Type B pancreatic cell (in vitro differentiated cells): ENCODE data around the gene ZFYVE9. TPM values are rescaled to one million over a fixed set of nuclear protein-coding genes. Genes with fewer than 3 reads are reported as not detected.

ENCODE experiments used
- DNase-seq: peaks from one replicate; pipeline ENCODE4 v3.0.0; 2021; ENCODE audit warnings: mixed read lengths; ENCODE audit not compliant: unreplicated experiment; ENCODE audit errors: extremely low spot score
- H3K27ac Mint-ChIP-seq: 2 replicates; pipeline ENCODE4 v1.8.0; 2021; ENCODE audit warnings: mild to moderate bottlenecking, mixed read lengths
- H3K27me3 Mint-ChIP-seq: 2 replicates; pipeline ENCODE4 v1.8.0; 2021; ENCODE audit warnings: mixed read lengths
- H3K36me3 Mint-ChIP-seq: 2 replicates; pipeline ENCODE4 v1.8.0; 2021; ENCODE audit warnings: mixed read lengths
- H3K4me1 Mint-ChIP-seq: one replicate; pipeline ENCODE4 v1.8.0; 2021; ENCODE audit warnings: mixed read lengths; ENCODE audit not compliant: unreplicated experiment
- H3K4me3 Mint-ChIP-seq: 2 replicates; pipeline ENCODE4 v1.8.0; 2021; ENCODE audit warnings: mild to moderate bottlenecking, mixed read lengths
- H3K9me3 Mint-ChIP-seq: 2 replicates; pipeline ENCODE4 v1.8.0; 2021; ENCODE audit warnings: mixed read lengths
- total RNA-seq: library from RNA; stranded (reverse); gene quantifications from 2 replicates; pipeline ENCODE4 v1.2.1, GENCODE V29; 2021; ENCODE audit warnings: low replicate concordance
- TF ChIP-seq, protein P1 (sequence below): fragments of 200-600 bp; sonication (generic); conservative IDR thresholded peaks from 2 replicates; pipeline ENCODE4 v1.5.0; 2021; ENCODE audit warnings: antibody characterized with exemption, mild to moderate bottlenecking

Gene ZFYVE9
- total RNA-seq, 1 donor from 2014 or later: 30.6 TPM

DNA sequence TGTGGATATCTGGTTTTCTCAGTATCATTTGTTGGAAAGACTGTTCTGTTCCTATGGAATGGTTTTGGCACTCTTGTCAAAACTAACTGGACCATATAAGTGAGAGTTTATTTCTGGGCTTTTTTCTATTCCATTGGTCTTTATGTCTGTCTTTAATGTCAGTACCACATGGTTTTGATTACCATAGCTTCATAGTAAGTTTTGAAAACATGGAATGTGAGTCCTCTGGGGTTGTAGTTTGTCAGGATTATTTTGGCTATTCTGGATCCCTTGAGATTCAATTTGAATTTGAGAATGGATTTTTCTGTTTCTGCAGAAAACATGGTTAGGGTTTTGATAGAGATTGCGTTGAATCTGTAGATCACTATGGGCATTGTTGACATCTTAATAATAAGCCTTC is 107.9 kb downstream of the ZFYVE9 start:
- no peaks in the 10 kb centered on the region for H3K4me1 Mint-ChIP-seq
- no peak overlapping the region for H3K4me3 Mint-ChIP-seq
- H3K27me3 Mint-ChIP-seq: no peaks in the 10 kb centered on the region
- H3K27ac Mint-ChIP-seq: no peak overlapping the region
- DNase-seq: no peak
- H3K36me3 Mint-ChIP-seq: peaks cover 21% of the 10 kb centered on the region
- H3K9me3 Mint-ChIP-seq: peaks cover 14% of the 10 kb centered on the region
- TF ChIP-seq, protein P1, sequence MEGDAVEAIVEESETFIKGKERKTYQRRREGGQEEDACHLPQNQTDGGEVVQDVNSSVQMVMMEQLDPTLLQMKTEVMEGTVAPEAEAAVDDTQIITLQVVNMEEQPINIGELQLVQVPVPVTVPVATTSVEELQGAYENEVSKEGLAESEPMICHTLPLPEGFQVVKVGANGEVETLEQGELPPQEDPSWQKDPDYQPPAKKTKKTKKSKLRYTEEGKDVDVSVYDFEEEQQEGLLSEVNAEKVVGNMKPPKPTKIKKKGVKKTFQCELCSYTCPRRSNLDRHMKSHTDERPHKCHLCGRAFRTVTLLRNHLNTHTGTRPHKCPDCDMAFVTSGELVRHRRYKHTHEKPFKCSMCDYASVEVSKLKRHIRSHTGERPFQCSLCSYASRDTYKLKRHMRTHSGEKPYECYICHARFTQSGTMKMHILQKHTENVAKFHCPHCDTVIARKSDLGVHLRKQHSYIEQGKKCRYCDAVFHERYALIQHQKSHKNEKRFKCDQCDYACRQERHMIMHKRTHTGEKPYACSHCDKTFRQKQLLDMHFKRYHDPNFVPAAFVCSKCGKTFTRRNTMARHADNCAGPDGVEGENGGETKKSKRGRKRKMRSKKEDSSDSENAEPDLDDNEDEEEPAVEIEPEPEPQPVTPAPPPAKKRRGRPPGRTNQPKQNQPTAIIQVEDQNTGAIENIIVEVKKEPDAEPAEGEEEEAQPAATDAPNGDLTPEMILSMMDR: no peak

DNA sequence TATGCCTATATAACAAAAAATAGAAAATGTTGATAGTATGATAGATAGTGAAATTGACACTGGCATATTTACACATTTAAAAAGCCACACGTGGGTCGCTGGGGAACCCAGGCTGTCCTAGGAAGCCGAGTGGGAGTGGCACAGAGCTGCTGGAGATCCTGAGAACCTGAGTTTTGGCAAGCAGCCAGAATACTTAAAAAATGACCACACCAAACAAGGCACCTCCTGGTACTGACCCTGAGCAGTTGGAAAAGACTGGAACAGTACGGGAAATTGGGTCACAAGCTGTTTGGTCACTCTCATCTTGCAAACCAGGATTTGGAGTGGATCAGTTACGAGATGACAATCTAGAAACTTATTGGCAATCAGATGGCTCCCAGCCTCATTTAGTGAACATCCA is 111.5 kb downstream of the ZFYVE9 start:
- H3K36me3 Mint-ChIP-seq: peaks cover 17% of the 10 kb centered on the region
- H3K4me1 Mint-ChIP-seq: no peaks in the 10 kb centered on the region
- no peak for DNase-seq
- no peaks in the 10 kb centered on the region for H3K27me3 Mint-ChIP-seq
- TF ChIP-seq, protein P1: no peak
- peaks cover 14% of the 10 kb centered on the region for H3K9me3 Mint-ChIP-seq
- no peak overlapping the region for H3K27ac Mint-ChIP-seq
- no peak overlapping the region for H3K4me3 Mint-ChIP-seq

DNA sequence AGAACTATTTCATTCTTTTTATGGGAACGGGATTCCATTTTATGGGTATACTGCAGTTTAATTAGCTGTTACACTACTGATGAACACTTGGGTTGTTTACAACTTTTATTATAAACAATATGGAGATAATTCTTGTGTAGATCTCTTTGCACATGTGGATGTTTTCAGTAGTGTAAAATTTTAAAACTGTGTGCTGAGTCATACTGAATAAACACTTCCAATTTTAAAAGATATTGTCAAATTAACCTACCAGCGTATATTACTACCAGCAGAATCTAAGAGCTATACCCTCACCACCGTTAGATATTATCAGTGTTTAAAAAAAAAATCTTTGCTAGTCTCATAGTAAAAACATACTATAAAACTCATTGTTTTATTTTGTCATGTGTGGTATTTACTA is 118.0 kb downstream of the ZFYVE9 start:
- TF ChIP-seq, protein P1: no peak
- Mint-ChIP-seq H3K27ac (no peak overlapping the region), H3K27me3 (no peaks in the 10 kb centered on the region), H3K9me3 (no peaks in the 10 kb centered on the region), H3K4me3 (no peak overlapping the region), H3K36me3 (no peaks in the 10 kb centered on the region), H3K4me1 (peaks cover 10% of the 10 kb centered on the region)
- no peak for DNase-seq

DNA sequence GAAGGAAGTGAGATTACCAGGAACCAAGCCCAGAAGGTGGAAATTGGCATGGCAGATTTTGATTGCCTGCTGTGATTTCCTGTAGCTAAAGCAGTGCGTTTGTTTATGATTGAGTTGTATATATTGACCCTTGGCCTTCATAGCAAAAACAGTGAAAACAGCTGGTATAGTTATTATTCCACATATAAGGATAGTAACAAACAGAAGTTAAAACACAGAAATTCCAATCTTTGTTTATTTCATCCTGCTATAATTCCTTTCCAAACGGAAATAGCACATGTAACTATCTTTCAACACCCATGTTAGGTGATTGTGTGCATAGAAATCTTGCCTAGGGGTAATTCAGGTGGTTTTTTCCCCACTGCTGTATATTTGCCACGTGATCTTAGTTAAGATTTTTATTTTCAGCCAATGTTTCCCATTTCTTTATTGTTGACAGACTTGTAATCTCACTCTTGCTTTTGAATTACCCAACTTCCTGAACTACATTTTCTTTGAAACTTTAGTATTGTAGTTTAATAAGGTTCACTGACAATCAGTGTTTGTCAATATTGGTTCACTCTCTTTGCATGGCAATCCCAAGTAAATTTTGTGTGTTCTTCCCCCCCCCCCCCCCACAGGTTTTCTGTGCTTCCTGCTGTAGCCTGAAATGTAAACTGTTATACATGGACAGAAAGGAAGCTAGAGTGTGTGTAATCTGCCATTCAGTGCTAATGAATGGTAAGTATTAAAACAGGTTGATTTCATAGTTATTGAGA is 121.4 kb downstream of the ZFYVE9 start:
- TF ChIP-seq, protein P1: no peak
- H3K4me3 Mint-ChIP-seq: no peak overlapping the region
- peaks cover 8% of the 10 kb centered on the region for H3K36me3 Mint-ChIP-seq
- H3K4me1 Mint-ChIP-seq: peaks cover 12% of the 10 kb centered on the region
- no peaks in the 10 kb centered on the region for H3K27me3 Mint-ChIP-seq
- H3K27ac Mint-ChIP-seq: no peak overlapping the region
- DNase-seq: no peak
- H3K9me3 Mint-ChIP-seq: no peaks in the 10 kb centered on the region

DNA sequence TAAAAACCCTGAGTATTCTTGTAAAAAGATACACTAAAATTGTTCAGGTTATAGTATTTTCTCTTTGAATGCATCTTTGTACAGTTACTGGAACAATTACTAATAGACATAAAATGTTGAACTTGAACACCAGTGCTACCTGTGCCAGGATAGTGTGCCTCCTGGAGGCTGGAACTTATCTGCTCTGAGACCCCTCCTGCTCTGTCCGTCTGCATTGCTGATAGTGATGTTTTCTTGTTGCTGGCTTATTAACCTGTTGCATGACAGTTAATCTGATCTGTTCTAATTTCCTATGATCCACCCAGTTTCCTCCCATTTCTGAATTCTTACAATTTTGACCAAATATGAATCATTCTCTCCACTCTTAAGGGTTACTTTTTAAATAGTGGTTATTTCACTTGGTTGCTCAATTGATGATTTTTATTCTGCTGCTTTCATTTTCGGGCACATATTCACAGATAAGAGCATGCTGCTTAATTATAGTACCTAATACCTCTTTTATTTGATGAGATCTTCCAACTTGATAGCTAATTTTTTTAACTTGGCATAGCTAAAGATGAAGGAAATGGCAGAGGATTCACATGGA is 122.7 kb downstream of the ZFYVE9 start:
- DNase-seq: no peak
- no peak overlapping the region for H3K4me3 Mint-ChIP-seq

More for the DNA sequence above, 122.7 kb downstream of the ZFYVE9 start:
- TF ChIP-seq, protein P1: no peak
- peaks cover 14% of the 10 kb centered on the region for H3K4me1 Mint-ChIP-seq
- no peak overlapping the region for H3K27ac Mint-ChIP-seq
- H3K9me3 Mint-ChIP-seq: no peaks in the 10 kb centered on the region
- H3K27me3 Mint-ChIP-seq: no peaks in the 10 kb centered on the region
- peaks cover 10% of the 10 kb centered on the region for H3K36me3 Mint-ChIP-seq
